Nephron (organoid): ENCODE measurements around the gene SLC9A3.
A peak's percentile ranks its signal among the peaks of the same experiment; 100 is the strongest.

Experiments
- H3K27ac Mint-ChIP-seq, 3 experiments: 2 replicates each; pipeline ENCODE4 v1.8.0; 2020; ENCODE audit warnings: mixed read lengths in 3 of 3, mild to moderate bottlenecking in 2 of 3, moderate library complexity in 1 of 3
- H3K27me3 Mint-ChIP-seq: 2 replicates; pipeline ENCODE4 v1.8.0; 2021; ENCODE audit warnings: low read depth, mild to moderate bottlenecking, moderate library complexity, mixed read lengths
- H3K36me3 Mint-ChIP-seq: 2 replicates; pipeline ENCODE4 v1.8.0; 2020; ENCODE audit warnings: low read depth, mixed read lengths
- H3K4me1 Mint-ChIP-seq: 2 replicates; pipeline ENCODE4 v1.8.0; 2020; ENCODE audit warnings: mixed read lengths
- H3K4me3 Mint-ChIP-seq, 3 experiments: 2 replicates each; pipeline ENCODE4 v1.8.0; 2020; ENCODE audit warnings: mild to moderate bottlenecking in 3 of 3, mixed read lengths in 3 of 3, moderate library complexity in 2 of 3
- H3K9me3 Mint-ChIP-seq: 2 replicates; pipeline ENCODE4 v1.8.0; 2020; ENCODE audit warnings: mixed read lengths
- CTCF ChIP-seq, 3 experiments: fragments of 200-600 bp; sonication (generic); IDR thresholded peaks; one replicate each; pipeline ENCODE4 v1.5.0; 2021; ENCODE audit warnings: antibody characterized with exemption in 3 of 3; ENCODE audit not compliant: unreplicated experiment in 3 of 3

SLC9A3 gene

GRCh38 chr5:448061-448765 is 76.0 kb downstream of the SLC9A3 start:
- TF ChIP-seq CTCF (IDR thresholded peaks at IDR 0.05; ENCODE audit: unreplicated experiment in 3 of 3): no peak
- H3K4me3 Mint-ChIP-seq: peak overlapping the region in 1 of 3 experiments; percentile 11

GRCh38 chr5:447501-447900 is 76.7 kb downstream of the SLC9A3 start:
- Mint-ChIP-seq H3K27ac (no peak overlapping the region), H3K9me3 (peaks cover 24% of the 10 kb centered on the region), H3K36me3 (peaks cover 65% of the 10 kb centered on the region), H3K4me1 (peaks cover 11% of the 10 kb centered on the region), H3K27me3 (no peaks in the 10 kb centered on the region), H3K4me3 (no peak overlapping the region)
- TF ChIP-seq CTCF (IDR thresholded peaks at IDR 0.05; ENCODE audit: unreplicated experiment in 3 of 3): no peak

More at GRCh38 chr5:448061-448765, 76.0 kb downstream of the SLC9A3 start:
- Mint-ChIP-seq H3K27me3 (no peaks in the 10 kb centered on the region), H3K27ac (no peak overlapping the region), H3K4me1 (peaks cover 11% of the 10 kb centered on the region), H3K36me3 (peaks cover 72% of the 10 kb centered on the region), H3K9me3 (peaks cover 26% of the 10 kb centered on the region)

GRCh38 chr5:446883-447263 is 77.4 kb downstream of the SLC9A3 start:
- TF ChIP-seq CTCF (IDR thresholded peaks at IDR 0.05; ENCODE audit: unreplicated experiment in 3 of 3): peak; percentile 51 to 65 (median 63)
- Mint-ChIP-seq H3K27me3 (no peaks in the 10 kb centered on the region), H3K4me3 (peak overlapping the region; percentile 56 to 67 (median 66)), H3K9me3 (peaks cover 17% of the 10 kb centered on the region), H3K27ac (no peak overlapping the region), H3K36me3 (peaks cover 58% of the 10 kb centered on the region), H3K4me1 (peaks cover 11% of the 10 kb centered on the region)

GRCh38 chr5:446066-446882 is 78.0 kb downstream of the SLC9A3 start:
- peak overlapping the region; percentile 65 to 81 (median 66) for H3K4me3 Mint-ChIP-seq
- H3K36me3 Mint-ChIP-seq: peaks cover 52% of the 10 kb centered on the region
- TF ChIP-seq CTCF (IDR thresholded peaks at IDR 0.05; ENCODE audit: unreplicated experiment in 3 of 3): no peak
- peaks cover 11% of the 10 kb centered on the region for H3K4me1 Mint-ChIP-seq
- H3K27ac Mint-ChIP-seq: no peak overlapping the region
- peaks cover 11% of the 10 kb centered on the region for H3K9me3 Mint-ChIP-seq
- H3K27me3 Mint-ChIP-seq: no peaks in the 10 kb centered on the region

- H3K27ac Mint-ChIP-seq: no peak overlapping the region
- TF ChIP-seq CTCF (IDR thresholded peaks at IDR 0.05; ENCODE audit: unreplicated experiment in 3 of 3): no peak
- H3K9me3 Mint-ChIP-seq: peaks cover 5% of the 10 kb centered on the region
- H3K27me3 Mint-ChIP-seq: no peaks in the 10 kb centered on the region
- H3K36me3 Mint-ChIP-seq: peaks cover 46% of the 10 kb centered on the region
- H3K4me1 Mint-ChIP-seq: peaks cover 11% of the 10 kb centered on the region
- H3K4me3 Mint-ChIP-seq: peak overlapping the region; percentile 60 to 81 (median 65)
Observed at GRCh38 chr5:445591-445990, 78.7 kb downstream of the SLC9A3 start.
